KMS-11 (cell line): ENCODE results near the gene ARHGEF10L.

ENCODE experiments used
- H2AFZ ChIP-seq: fragments of 200-600 bp; sonication (generic); 2 replicates; pipeline ENCODE4 v1.6.1; 2016; ENCODE audit warnings: antibody characterized with exemption, mixed run types, low read depth
- H3K27ac ChIP-seq: fragments of 200-600 bp; sonication (generic); 2 replicates; pipeline ENCODE4 v1.6.1; 2016; ENCODE audit warnings: mild to moderate bottlenecking, mixed run types
- H3K27me3 ChIP-seq: fragments of 200-600 bp; sonication (generic); 2 replicates; pipeline ENCODE4 v1.6.1; 2017; ENCODE audit warnings: mild to moderate bottlenecking, low read depth, mixed run types, moderate library complexity; ENCODE audit not compliant: insufficient read depth
- H3K36me3 ChIP-seq: fragments of 200-600 bp; sonication (generic); 2 replicates; pipeline ENCODE4 v1.6.1; 2017; ENCODE audit warnings: mild to moderate bottlenecking, mixed run types; ENCODE audit not compliant: insufficient read depth
- H3K4me1 ChIP-seq: fragments of 200-600 bp; sonication (generic); 2 replicates; pipeline ENCODE4 v1.6.1; 2016; ENCODE audit warnings: mild to moderate bottlenecking, low read depth, mixed run types; ENCODE audit not compliant: poor library complexity, severe bottlenecking
- H3K4me2 ChIP-seq: fragments of 200-600 bp; sonication (generic); 2 replicates; pipeline ENCODE4 v1.7.0; 2016; ENCODE audit warnings: mild to moderate bottlenecking, mixed run types
- H3K4me3 ChIP-seq: fragments of 200-600 bp; sonication (generic); IDR thresholded peaks from 2 replicates; pipeline ENCODE4 v1.6.1; 2017; ENCODE audit warnings: low read depth, low read length, mixed read lengths; ENCODE audit not compliant: insufficient read depth
- H3K79me2 ChIP-seq: fragments of 200-600 bp; sonication (generic); 2 replicates; pipeline ENCODE4 v1.6.1; 2016; ENCODE audit warnings: low read depth, mixed run types; ENCODE audit not compliant: insufficient read depth
- H3K9ac ChIP-seq: fragments of 200-600 bp; sonication (generic); 2 replicates; pipeline ENCODE4 v1.6.1; 2016; ENCODE audit warnings: mild to moderate bottlenecking, mixed run types
- H4K20me1 ChIP-seq: fragments of 200-600 bp; sonication (generic); 2 replicates; pipeline ENCODE4 v1.6.1; 2016; ENCODE audit warnings: mild to moderate bottlenecking, mixed run types; ENCODE audit not compliant: insufficient read depth
- CTCF ChIP-seq: fragments of 200-600 bp; sonication (generic); conservative IDR thresholded peaks from 2 replicates; pipeline ENCODE4 v1.6.1; 2017; ENCODE audit warnings: low read depth, mild to moderate bottlenecking, antibody characterized with exemption, low read length, moderate library complexity, mixed read lengths

ARHGEF10L gene

GRCh38 chr1:17630048-17630830 lies 90.7 kb downstream of the ARHGEF10L start:
- no peak overlapping the region for H3K4me2 ChIP-seq
- no peak overlapping the region for H2AFZ ChIP-seq
- H4K20me1 ChIP-seq = no peaks in the 10 kb centered on the region
- no peaks in the 10 kb centered on the region for H3K36me3 ChIP-seq
- no peaks in the 10 kb centered on the region for H3K79me2 ChIP-seq
- no peak overlapping the region for H3K9ac ChIP-seq
- no peaks in the 10 kb centered on the region for H3K4me1 ChIP-seq
- no peak overlapping the region for H3K4me3 ChIP-seq
- H3K27me3 ChIP-seq = peaks cover 4% of the 10 kb centered on the region; the same call in 1 of the 2 replicates
- no peak for TF ChIP-seq CTCF
- H3K27ac ChIP-seq = no peak overlapping the region

GRCh38 chr1:17630986-17631385 lies 91.5 kb downstream of the ARHGEF10L start:
- TF ChIP-seq CTCF = no peak
- Histone ChIP-seq H2AFZ (no peak overlapping the region), H3K79me2 (no peaks in the 10 kb centered on the region), H4K20me1 (no peaks in the 10 kb centered on the region), H3K27me3 (peaks cover 4% of the 10 kb centered on the region; the same call in 1 of the 2 replicates), H3K9ac (no peak overlapping the region), H3K36me3 (no peaks in the 10 kb centered on the region), H3K27ac (no peak overlapping the region), H3K4me1 (no peaks in the 10 kb centered on the region), H3K4me2 (no peak overlapping the region), H3K4me3 (no peak overlapping the region)

- no peaks in the 10 kb centered on the region for H3K4me1 ChIP-seq
- H3K27me3 ChIP-seq = peaks cover 7% of the 10 kb centered on the region; the same call in 1 of the 2 replicates
- no peak overlapping the region for H3K4me3 ChIP-seq
- no peaks in the 10 kb centered on the region for H4K20me1 ChIP-seq
- H3K4me2 ChIP-seq = no peak overlapping the region
- H3K27ac ChIP-seq = no peak overlapping the region
- no peaks in the 10 kb centered on the region for H3K79me2 ChIP-seq
- no peak for TF ChIP-seq CTCF
- no peak overlapping the region for H2AFZ ChIP-seq
- H3K36me3 ChIP-seq = no peaks in the 10 kb centered on the region
- H3K9ac ChIP-seq = no peak overlapping the region
These were observed 91.9 kb downstream of the ARHGEF10L start for GRCh38 chr1:17631410-17631809.

GRCh38 chr1:17632106-17632505 lies 92.6 kb downstream of the ARHGEF10L start:
- H3K36me3 ChIP-seq = no peaks in the 10 kb centered on the region
- no peak overlapping the region for H2AFZ ChIP-seq
- no peak overlapping the region for H3K4me2 ChIP-seq
- H3K4me3 ChIP-seq = no peak overlapping the region
- peaks cover 7% of the 10 kb centered on the region; the same call in 1 of the 2 replicates for H3K27me3 ChIP-seq
- no peak overlapping the region for H3K9ac ChIP-seq
- no peak for TF ChIP-seq CTCF
- no peaks in the 10 kb centered on the region for H3K79me2 ChIP-seq
- H3K4me1 ChIP-seq = no peaks in the 10 kb centered on the region
- no peak overlapping the region for H3K27ac ChIP-seq
- no peaks in the 10 kb centered on the region for H4K20me1 ChIP-seq
